Endothelial cell of umbilical vein (primary cell): ENCODE measurements around the gene USH2A. TPM values are rescaled to one million over a fixed set of nuclear protein-coding genes. Genes with fewer than 3 reads are reported as not detected.

Source experiments
- BruUV-seq: library from RNA; stranded (reverse); fragments of 400-500 nt; replicated peaks from 2 replicates; lab custom pipeline; 2021; lab: Mats Ljungman, UMichigan
- CTCF ChIA-PET: fragments of 300-600, 350-600 bp; sonication (Branson Sonifier 250); formaldehyde crosslinking; loops from one replicate; lab custom pipeline; 2021; ENCODE audit warnings: antibody characterized with exemption, inconsistent platforms; lab: Charles Lee
- POLR2A ChIA-PET: fragments of 300-600, 350-600 bp; sonication (Branson Sonifier 250); formaldehyde crosslinking; loops from one replicate; lab custom pipeline; 2021; ENCODE audit warnings: antibody characterized with exemption, inconsistent platforms; lab: Charles Lee
- DNase-seq: peaks from one replicate; pipeline ENCODE4 v3.0.0-alpha.2; 2011; ENCODE audit warnings: low read depth, low spot score
- FAIRE-seq: peaks from 2 replicates; lab custom pipeline; 2011; peaks lifted over from hg19 to GRCh38; lab: Jason Lieb, UNC
- H2AFZ ChIP-seq: 2 replicates; pipeline ENCODE4 v1.6.0; 2012; ENCODE audit warnings: low read depth, low read length, control low read depth, inconsistent platforms
- H3K27ac ChIP-seq: 2 replicates; pipeline ENCODE4 v1.5.1; 2011; ENCODE audit warnings: low read depth, mild to moderate bottlenecking, control low read depth, low read length, moderate library complexity; ENCODE audit not compliant: insufficient read depth
- H3K27me3 ChIP-seq, 2 experiments: 2 replicates each; pipeline versions ENCODE4 v1.6.0 to v1.6.1; 2011; ENCODE audit warnings: low read length in 2 of 2, mixed read lengths in 1 of 2; ENCODE audit not compliant: control insufficient read depth in 2 of 2, insufficient read depth in 2 of 2
- H3K36me3 ChIP-seq, 2 experiments: 2 replicates in 1 of 2; 3 replicates in 1 of 2; pipeline ENCODE4 v1.5.1; 2011; ENCODE audit warnings: low read length in 2 of 2, mild to moderate bottlenecking in 1 of 2, moderate library complexity in 1 of 2; ENCODE audit not compliant: control insufficient read depth in 2 of 2, insufficient read depth in 2 of 2; ENCODE audit errors: extremely low read depth in 1 of 2
- H3K4me1 ChIP-seq: 3 replicates; pipeline ENCODE4 v1.5.1; 2011; ENCODE audit warnings: mild to moderate bottlenecking, low read length; ENCODE audit not compliant: control insufficient read depth, insufficient read depth; ENCODE audit errors: extremely low read depth
- H3K4me2 ChIP-seq: 2 replicates; pipeline ENCODE4 v1.6.1; 2011; ENCODE audit warnings: low read length, control low read depth, mixed read lengths; ENCODE audit not compliant: insufficient read depth
- H3K4me3 ChIP-seq, 3 experiments: fragments of 200-600 bp in 1 of 3; sonication (generic), shearing (Covaris generic) in 1 of 3; replicated peaks in 1 of 3; 2 replicates each; pipeline ENCODE4 v1.5.1; 2011 to 2016; ENCODE audit warnings: control low read depth in 3 of 3, low read length in 3 of 3, mild to moderate bottlenecking in 2 of 3, inconsistent platforms in 1 of 3, low read depth in 1 of 3, moderate library complexity in 1 of 3; ENCODE audit not compliant: insufficient read depth in 1 of 3
- H3K79me2 ChIP-seq: 2 replicates; pipeline ENCODE4 v1.6.0; 2012; ENCODE audit warnings: low read length, inconsistent platforms; ENCODE audit not compliant: control insufficient read depth, insufficient read depth
- H3K9ac ChIP-seq: replicated peaks from 2 replicates; pipeline ENCODE3; 2011; ENCODE audit warnings: low read length, control low read depth; ENCODE audit not compliant: insufficient read depth; ENCODE audit errors: extremely low read depth
- H3K9me1 ChIP-seq: replicated peaks from 3 replicates; pipeline ENCODE4 v1.6.0; 2011; ENCODE audit warnings: mild to moderate bottlenecking, low read length; ENCODE audit not compliant: control insufficient read depth, insufficient read depth; ENCODE audit errors: extremely low read depth
- H3K9me3 ChIP-seq: replicated peaks from 2 replicates; pipeline ENCODE4 v1.5.1; 2012; ENCODE audit warnings: low read length, inconsistent platforms; ENCODE audit not compliant: control insufficient read depth, insufficient read depth
- H4K20me1 ChIP-seq: replicated peaks from 2 replicates; pipeline ENCODE3; 2011; ENCODE audit warnings: mild to moderate bottlenecking, low read length; ENCODE audit not compliant: control insufficient read depth, insufficient read depth; ENCODE audit errors: extremely low read depth
- CTCF ChIP-seq, 2 donors: IDR thresholded peaks; 1 replicate in 1 of 2; 2 replicates in 1 of 2; pipeline ENCODE4 v1.5.1; 2011; ENCODE audit warnings: low read length in 2 of 2, mild to moderate bottlenecking in 2 of 2, moderate library complexity in 2 of 2, control low read depth in 1 of 2, inconsistent platforms in 1 of 2, low read depth in 1 of 2; ENCODE audit not compliant: insufficient read depth in 1 of 2; ENCODE audit errors: extremely low read depth in 1 of 2
- EZH2 ChIP-seq: IDR thresholded peaks from 2 replicates; pipeline ENCODE4 v1.6.1; 2012; ENCODE audit warnings: borderline replicate concordance, low read depth, mild to moderate bottlenecking, moderate library complexity, low read length, inconsistent platforms; ENCODE audit not compliant: severe bottlenecking
- FOS ChIP-seq: IDR thresholded peaks from 2 replicates; pipeline ENCODE4 v1.6.1; 2011; ENCODE audit warnings: mild to moderate bottlenecking, low read length, moderate library complexity, borderline replicate concordance; ENCODE audit not compliant: insufficient read depth
- GATA2 ChIP-seq: IDR thresholded peaks from 2 replicates; pipeline ENCODE4 v1.7.0; 2011; ENCODE audit warnings: low read depth, mild to moderate bottlenecking, moderate library complexity, mixed read lengths, low read length; ENCODE audit not compliant: insufficient read length, insufficient read depth
- JUN ChIP-seq: IDR thresholded peaks from 2 replicates; pipeline ENCODE4 v1.6.1; 2011; ENCODE audit warnings: borderline replicate concordance, low read depth; ENCODE audit not compliant: insufficient read length, insufficient read depth
- MYC ChIP-seq: IDR thresholded peaks from one replicate; pipeline ENCODE4 v1.6.1; 2011; ENCODE audit warnings: mild to moderate bottlenecking, low read depth, low read length
- POLR2A ChIP-seq: IDR thresholded peaks from 2 replicates; pipeline ENCODE4 v1.6.1; 2012; ENCODE audit warnings: low read depth, mild to moderate bottlenecking, control low read depth, low read length
- POLR2AphosphoS5 ChIP-seq: IDR thresholded peaks from 2 replicates; pipeline ENCODE4 v1.6.1; 2012; ENCODE audit warnings: low read depth, mild to moderate bottlenecking, control low read depth, low read length, moderate library complexity; ENCODE audit not compliant: insufficient read depth
- dilution Hi-C: fragments of 300-500 bp; cut with MboI; formaldehyde crosslinking; loops from one replicate; pipeline ENCODE4 v1.15.0; 2019; ENCODE audit warnings: low sequenced_read_pairs; ENCODE audit not compliant: extremely low pct_ligation_motif_present
- intact Hi-C: fragments of 100-400 bp; cut with micrococcal nuclease; formaldehyde crosslinking; loops from one replicate; pipeline ENCODE4 v1.10.0; 2022
- polyA plus RNA-seq, 4 experiments: library from polyadenylated mRNA; depleted of rRNA in 3 of 4; stranded (reverse) in 3 of 4; unstranded in 1 of 4; fragments of >200 nt; gene quantifications; 2 replicates each; pipeline versions ENCODE4 v1.2.1 to v1.2.3, GENCODE V29; 2011 to 2012; ENCODE audit warnings: missing spikeins in 1 of 4
- total RNA-seq: library from RNA; stranded (reverse); gene quantifications from 2 replicates; pipeline ENCODE4 v1.2.3, GENCODE V29; 2021
- TF ChIP-seq, protein P1 (sequence below): IDR thresholded peaks from 2 replicates; pipeline ENCODE4 v1.6.1; 2011; ENCODE audit not compliant: insufficient read depth, insufficient read length

Gene USH2A
- total and polyA plus RNA-seq, 2 donors (not counting 3 experiments of a cell fraction or from before 2014, with no cell fraction given), result not detected

DNA sequence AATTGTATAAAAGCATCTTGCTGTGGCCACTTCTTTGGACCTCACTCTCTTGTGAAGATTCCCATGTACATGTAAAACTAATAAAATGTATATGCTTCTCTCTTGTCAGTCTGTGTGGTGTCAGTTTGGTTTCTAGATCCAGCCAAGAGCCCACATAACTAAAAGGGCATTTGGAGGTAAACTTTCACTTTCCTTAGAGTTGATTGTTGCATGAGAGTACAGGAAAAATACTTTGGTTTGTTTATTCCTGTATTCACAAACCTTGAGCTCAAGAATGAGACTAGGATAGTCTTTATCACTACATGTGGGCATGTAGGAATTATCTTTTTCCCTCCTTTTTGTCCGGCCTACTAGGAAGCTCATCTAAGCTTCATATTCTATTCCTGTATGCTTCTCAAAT, 805.3 kb downstream of the USH2A start:
- Histone ChIP-seq H3K9ac (no peak overlapping the region), H3K9me3 (no peaks in the 10 kb centered on the region), H3K4me1 (no peaks in the 10 kb centered on the region), H3K4me2 (no peak overlapping the region), H3K27ac (no peak overlapping the region), H2AFZ (no peak overlapping the region), H3K36me3 (peaks cover 2 to 10% of the 10 kb centered on the region in 2 experiments), H3K4me3 (no peak overlapping the region), H4K20me1 (no peaks in the 10 kb centered on the region), H3K79me2 (peaks cover 4% of the 10 kb centered on the region), H3K27me3 (no peaks in the 10 kb centered on the region), H3K9me1 (no peaks in the 10 kb centered on the region)
- dilution Hi-C loops, result no loop called here
- TF ChIP-seq EZH2 (no peak), JUN (no peak), CTCF (IDR thresholded peaks at IDR 0.05; ENCODE audit: extremely low read depth in 1 of 2, insufficient read depth in 1 of 2, low read depth in 1 of 2, low read length in 2 of 2) (no peak), MYC (no peak), FOS (no peak), POLR2AphosphoS5 (no peak), GATA2 (no peak), POLR2A (no peak)
- TF ChIP-seq, protein P1, sequence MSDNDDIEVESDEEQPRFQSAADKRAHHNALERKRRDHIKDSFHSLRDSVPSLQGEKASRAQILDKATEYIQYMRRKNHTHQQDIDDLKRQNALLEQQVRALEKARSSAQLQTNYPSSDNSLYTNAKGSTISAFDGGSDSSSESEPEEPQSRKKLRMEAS, result no peak
- FAIRE-seq (no peak), DNase-seq (peak; percentile 8)
- BruUV-seq, result no TSS peak
- ChIA-PET POLR2A (no interaction called here), CTCF (no interaction called here)
- intact Hi-C loops, result no loop called here
